ENCODE measurements around the gene CASTOR1. TPM values are rescaled to one million over a fixed set of nuclear protein-coding genes. Genes with fewer than 3 reads are reported as not detected.

Gene CASTOR1
- total RNA-seq, 1 donor from 2014 or later, result 55.9 TPM

- Histone ChIP-seq H3K27ac (no peak overlapping the region), H3K4me1 (peaks cover 7 to 13% of the 10 kb centered on the region in 2 donors), H3K9me3 (no peaks in the 10 kb centered on the region), H3K27me3 (no peaks in the 10 kb centered on the region), H3K4me3 (no peak overlapping the region), H3K36me3 (peaks cover 91 to 96% of the 10 kb centered on the region in 2 donors)
- intact Hi-C loops (cut with DNase I), result no loop called here
- no peak for DNase-seq (ENCODE audit: low spot score in 2 of 2)
- TF ChIP-seq CTCF (IDR thresholded peaks at IDR 0.05), result no peak
Measured at GRCh38 chr22:30296324-30296723, 7.0 kb upstream of the CASTOR1 start.

DNA sequence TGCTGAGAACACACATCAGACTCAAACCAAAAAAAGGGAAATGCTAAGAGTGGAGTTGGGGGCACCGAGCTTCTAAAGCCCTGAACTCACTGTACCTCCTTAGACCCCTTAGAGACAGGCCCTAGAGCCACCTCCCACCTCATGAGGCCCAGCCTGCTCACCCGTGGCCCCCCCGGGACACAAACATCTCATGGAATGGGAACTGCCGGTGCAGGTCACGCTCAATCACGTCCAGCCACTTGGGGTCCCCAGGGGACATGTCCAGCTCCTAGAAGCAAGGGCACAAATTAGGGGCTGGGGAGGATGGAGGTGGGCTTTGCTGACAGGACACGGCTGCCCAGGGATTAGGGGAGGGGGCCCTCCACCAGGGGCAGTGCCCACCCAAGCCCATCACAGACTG, 6.3 kb upstream of the CASTOR1 start:
- Histone ChIP-seq H3K27ac (no peak overlapping the region), H3K27me3 (no peaks in the 10 kb centered on the region), H3K4me3 (no peak overlapping the region), H3K36me3 (peaks cover 84 to 90% of the 10 kb centered on the region in 2 donors), H3K9me3 (no peaks in the 10 kb centered on the region), H3K4me1 (peaks cover 10 to 15% of the 10 kb centered on the region in 2 donors)
- no peak for DNase-seq (ENCODE audit: low spot score in 2 of 2)
- intact Hi-C loops (cut with DNase I), result no loop called here
- no peak for TF ChIP-seq CTCF (IDR thresholded peaks at IDR 0.05)

GRCh38 chr22:30294830-30295229, 5.5 kb upstream of the CASTOR1 start:
- Histone ChIP-seq H3K9me3 (no peaks in the 10 kb centered on the region), H3K4me3 (no peak overlapping the region), H3K27me3 (no peaks in the 10 kb centered on the region), H3K27ac (no peak overlapping the region), H3K4me1 (peaks cover 18 to 22% of the 10 kb centered on the region in 2 donors), H3K36me3 (peaks cover 80 to 82% of the 10 kb centered on the region in 2 donors)
- no peak for TF ChIP-seq CTCF (IDR thresholded peaks at IDR 0.05)
- intact Hi-C loops (cut with DNase I), result no loop called here
- DNase-seq (ENCODE audit: low spot score in 2 of 2), result no peak

GRCh38 chr22:30294066-30294465, 4.8 kb upstream of the CASTOR1 start:
- H3K36me3 ChIP-seq, result peaks cover 75% of the 10 kb centered on the region in 2 donors
- H3K4me1 ChIP-seq, result peaks cover 19 to 22% of the 10 kb centered on the region in 2 donors
- TF ChIP-seq CTCF (IDR thresholded peaks at IDR 0.05), result no peak
- H3K4me3 ChIP-seq, result no peak overlapping the region
- no peak overlapping the region for H3K27ac ChIP-seq
- no peaks in the 10 kb centered on the region for H3K9me3 ChIP-seq
- no peak for DNase-seq (ENCODE audit: low spot score in 2 of 2)
- intact Hi-C loops (cut with DNase I), result no loop called here
- no peaks in the 10 kb centered on the region for H3K27me3 ChIP-seq

GRCh38 chr22:30293026-30293425, 3.7 kb upstream of the CASTOR1 start:
- peaks cover 19 to 28% of the 10 kb centered on the region in 2 donors for H3K4me1 ChIP-seq
- no peak for TF ChIP-seq CTCF (IDR thresholded peaks at IDR 0.05)
- intact Hi-C loops (cut with DNase I), result no loop called here

More at GRCh38 chr22:30293026-30293425, 3.7 kb upstream of the CASTOR1 start:
- no peak overlapping the region for H3K4me3 ChIP-seq
- no peaks in the 10 kb centered on the region for H3K27me3 ChIP-seq
- DNase-seq (ENCODE audit: low spot score in 2 of 2), result no peak
- H3K27ac ChIP-seq, result peak overlapping the region; percentile 94 to 96
- no peaks in the 10 kb centered on the region for H3K9me3 ChIP-seq
- peaks cover 65% of the 10 kb centered on the region in 2 donors for H3K36me3 ChIP-seq
